OCI-M2 (cell line): Measurements from ENCODE around the gene RAB14.
"Not testable (repeated sequence)": the region's sequence is repeated elsewhere in the genome, so short reads cannot be mapped to it uniquely, and the experiment has no call there.

Source experiments
- DNase-seq: peaks from one replicate; lab custom pipeline; 2025; ENCODE audit not compliant: unreplicated experiment; lab: John Stamatoyannopoulos, UW

The RAB14 gene

GRCh38 chr9:121168052-121168451, 33.6 kb downstream of the RAB14 start:
- DNase-seq: no peak

- DNase-seq: no peak
These were observed 41.6 kb downstream of the RAB14 start for GRCh38 chr9:121160025-121160424.

GRCh38 chr9:121157939-121158338, 43.7 kb downstream of the RAB14 start:
- no peak for DNase-seq

GRCh38 chr9:121156263-121156731, 45.4 kb downstream of the RAB14 start:
- DNase-seq: no peak

- no peak for DNase-seq
These were observed 46.9 kb downstream of the RAB14 start for GRCh38 chr9:121154782-121155181.

- no peak for DNase-seq
These were observed 48.0 kb downstream of the RAB14 start for GRCh38 chr9:121153642-121154041.

- no peak for DNase-seq
These were observed 51.5 kb downstream of the RAB14 start for GRCh38 chr9:121150188-121150587.

- no peak for DNase-seq
These were observed 57.2 kb downstream of the RAB14 start for GRCh38 chr9:121144482-121144881.

GRCh38 chr9:121143771-121144170, 57.9 kb downstream of the RAB14 start:
- DNase-seq: no peak

- no peak for DNase-seq
These were observed 60.0 kb downstream of the RAB14 start for GRCh38 chr9:121141706-121142105.

- DNase-seq: no peak
These were observed 60.4 kb downstream of the RAB14 start for GRCh38 chr9:121141306-121141705.

- no peak for DNase-seq
These were observed 61.5 kb downstream of the RAB14 start for GRCh38 chr9:121140162-121140561.

- no peak for DNase-seq
These were observed 62.7 kb downstream of the RAB14 start for GRCh38 chr9:121138973-121139372.

GRCh38 chr9:121138561-121138960, 63.1 kb downstream of the RAB14 start:
- DNase-seq: no peak

- DNase-seq: no peak
These were observed 66.0 kb downstream of the RAB14 start for GRCh38 chr9:121135642-121136041.

GRCh38 chr9:121133104-121133816, 68.4 kb downstream of the RAB14 start:
- no peak for DNase-seq

- not testable (repeated sequence) for DNase-seq
These were observed 72.3 kb downstream of the RAB14 start for GRCh38 chr9:121129384-121129783.
